Neural progenitor cell (in vitro differentiated cells): ENCODE data around the gene BCAS3.

Experiments
- EZH2 ChIP-seq: fragments of 200-600 bp; sonication (generic); IDR thresholded peaks from 2 replicates; pipeline ENCODE4 v1.6.1; 2017; ENCODE audit warnings: antibody characterized with exemption, mild to moderate bottlenecking, moderate library complexity
- EZH2phosphoT487 ChIP-seq: fragments of 200-600 bp; sonication (generic); IDR thresholded peaks from 2 replicates; pipeline ENCODE4 v1.6.1; 2017; ENCODE audit warnings: antibody characterized with exemption
- TF ChIP-seq, protein P1 (sequence below): fragments of 200-600 bp; sonication (generic); IDR thresholded peaks from 2 replicates; pipeline ENCODE4 v1.5.1; 2017; ENCODE audit warnings: antibody characterized with exemption, mild to moderate bottlenecking

DNA sequence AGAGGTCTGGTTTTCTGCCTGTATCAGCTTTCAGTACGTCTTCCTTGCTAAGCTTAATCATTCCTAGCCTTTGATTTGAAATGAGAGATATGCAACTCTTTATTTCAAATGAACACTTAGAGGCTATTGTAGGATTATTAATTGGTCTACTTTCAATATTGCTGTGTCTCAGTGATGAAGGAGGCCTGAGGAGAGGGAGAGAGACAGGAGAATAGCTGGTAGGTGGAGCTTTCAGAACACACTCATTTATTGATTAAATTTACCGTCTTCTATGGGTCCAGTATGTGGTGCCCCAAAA lies 187.0 kb downstream of the BCAS3 start:
- TF ChIP-seq, protein P1, sequence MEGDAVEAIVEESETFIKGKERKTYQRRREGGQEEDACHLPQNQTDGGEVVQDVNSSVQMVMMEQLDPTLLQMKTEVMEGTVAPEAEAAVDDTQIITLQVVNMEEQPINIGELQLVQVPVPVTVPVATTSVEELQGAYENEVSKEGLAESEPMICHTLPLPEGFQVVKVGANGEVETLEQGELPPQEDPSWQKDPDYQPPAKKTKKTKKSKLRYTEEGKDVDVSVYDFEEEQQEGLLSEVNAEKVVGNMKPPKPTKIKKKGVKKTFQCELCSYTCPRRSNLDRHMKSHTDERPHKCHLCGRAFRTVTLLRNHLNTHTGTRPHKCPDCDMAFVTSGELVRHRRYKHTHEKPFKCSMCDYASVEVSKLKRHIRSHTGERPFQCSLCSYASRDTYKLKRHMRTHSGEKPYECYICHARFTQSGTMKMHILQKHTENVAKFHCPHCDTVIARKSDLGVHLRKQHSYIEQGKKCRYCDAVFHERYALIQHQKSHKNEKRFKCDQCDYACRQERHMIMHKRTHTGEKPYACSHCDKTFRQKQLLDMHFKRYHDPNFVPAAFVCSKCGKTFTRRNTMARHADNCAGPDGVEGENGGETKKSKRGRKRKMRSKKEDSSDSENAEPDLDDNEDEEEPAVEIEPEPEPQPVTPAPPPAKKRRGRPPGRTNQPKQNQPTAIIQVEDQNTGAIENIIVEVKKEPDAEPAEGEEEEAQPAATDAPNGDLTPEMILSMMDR = no peak
- TF ChIP-seq EZH2 (no peak), EZH2phosphoT487 (no peak)
